Osteocyte (in vitro differentiated cells): Measurements from ENCODE around the gene PEX6. TPM values are rescaled to one million over a fixed set of nuclear protein-coding genes. Genes with fewer than 3 reads are reported as not detected.
"Not testable (repeated sequence)": the region's sequence is repeated elsewhere in the genome, so short reads cannot be mapped to it uniquely, and the experiment has no call there.

Experiments
- DNase-seq: peaks from one replicate; pipeline ENCODE4 v3.0.0; 2021; ENCODE audit warnings: mixed read lengths; ENCODE audit not compliant: unreplicated experiment; ENCODE audit errors: extremely low spot score
- H3K27ac Mint-ChIP-seq: one replicate; pipeline ENCODE4 v1.8.0; 2021; ENCODE audit warnings: mild to moderate bottlenecking, mixed read lengths; ENCODE audit not compliant: unreplicated experiment
- H3K27me3 Mint-ChIP-seq: one replicate; pipeline ENCODE4 v1.8.0; 2021; ENCODE audit warnings: mixed read lengths; ENCODE audit not compliant: unreplicated experiment
- H3K36me3 Mint-ChIP-seq: one replicate; pipeline ENCODE4 v1.8.0; 2021; ENCODE audit warnings: mixed read lengths; ENCODE audit not compliant: unreplicated experiment
- H3K4me1 Mint-ChIP-seq: one replicate; pipeline ENCODE4 v1.8.0; 2021; ENCODE audit warnings: mixed read lengths; ENCODE audit not compliant: unreplicated experiment
- H3K4me3 Mint-ChIP-seq: one replicate; pipeline ENCODE4 v1.8.0; 2021; ENCODE audit warnings: mild to moderate bottlenecking, moderate library complexity, mixed read lengths; ENCODE audit not compliant: unreplicated experiment
- H3K9me3 Mint-ChIP-seq: one replicate; pipeline ENCODE4 v1.8.0; 2021; ENCODE audit warnings: mixed read lengths; ENCODE audit not compliant: unreplicated experiment
- total RNA-seq: library from RNA; stranded (reverse); gene quantifications from 2 replicates; pipeline ENCODE4 v1.2.1, GENCODE V29; 2021
- TF ChIP-seq, protein P1 (sequence below): fragments of 200-600 bp; sonication (generic); IDR thresholded peaks from 2 replicates; pipeline ENCODE4 v1.5.0; 2021; ENCODE audit warnings: antibody characterized with exemption, mild to moderate bottlenecking, moderate library complexity

PEX6 gene
- total RNA-seq, 1 donor from 2014 or later = 27.1 TPM

DNA sequence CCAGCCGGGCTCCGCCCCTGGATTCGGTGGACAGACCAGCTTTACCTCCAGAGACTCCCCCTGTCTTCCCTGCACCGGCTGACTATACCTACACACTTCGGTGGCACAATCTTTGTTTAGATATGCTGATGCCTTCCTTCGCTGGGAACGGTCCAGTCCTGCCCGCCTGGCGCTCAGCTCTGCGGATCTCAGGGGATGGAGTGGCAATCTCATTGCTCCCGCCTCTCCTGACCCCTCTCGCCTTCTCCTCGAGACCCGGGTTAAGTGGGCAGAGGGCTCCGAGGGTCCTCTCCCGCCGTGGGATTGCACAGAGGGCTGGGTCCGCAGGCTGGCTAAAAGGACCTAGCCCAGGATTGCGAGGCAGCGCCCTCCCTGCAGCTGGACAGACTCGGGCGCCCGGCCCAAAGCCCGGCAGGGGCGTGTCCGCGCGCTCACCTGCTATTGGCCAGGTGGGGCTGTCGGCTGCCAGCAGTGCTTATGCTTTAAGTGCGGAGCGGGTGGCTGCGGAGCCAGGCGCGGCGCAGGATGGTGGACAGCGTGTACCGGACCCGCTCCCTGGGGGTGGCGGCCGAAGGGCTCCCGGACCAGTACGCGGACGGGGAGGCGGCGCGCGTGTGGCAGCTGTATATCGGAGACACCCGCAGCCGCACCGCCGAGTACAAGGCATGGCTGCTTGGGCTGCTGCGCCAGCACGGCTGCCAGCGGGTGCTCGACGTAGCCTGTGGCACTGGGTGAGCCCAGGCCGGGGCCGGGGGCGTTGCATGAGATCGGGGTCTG is 18.6 kb downstream of the PEX6 start, which contains the start of gene GNMT:
TSS of gene GNMT (plus strand) at position 512 of the 777 bp plus-strand sequence. CDS start at position 526, 14 bp downstream.
- H3K4me1 Mint-ChIP-seq = peaks cover 17% of the 10 kb centered on the region
- peaks cover 12% of the 10 kb centered on the region for H3K36me3 Mint-ChIP-seq
- peak within 1 kb of the TSS; percentile 70 for H3K4me3 Mint-ChIP-seq
- H3K9me3 Mint-ChIP-seq = no peaks in the 10 kb centered on the region
- TF ChIP-seq, protein P1, sequence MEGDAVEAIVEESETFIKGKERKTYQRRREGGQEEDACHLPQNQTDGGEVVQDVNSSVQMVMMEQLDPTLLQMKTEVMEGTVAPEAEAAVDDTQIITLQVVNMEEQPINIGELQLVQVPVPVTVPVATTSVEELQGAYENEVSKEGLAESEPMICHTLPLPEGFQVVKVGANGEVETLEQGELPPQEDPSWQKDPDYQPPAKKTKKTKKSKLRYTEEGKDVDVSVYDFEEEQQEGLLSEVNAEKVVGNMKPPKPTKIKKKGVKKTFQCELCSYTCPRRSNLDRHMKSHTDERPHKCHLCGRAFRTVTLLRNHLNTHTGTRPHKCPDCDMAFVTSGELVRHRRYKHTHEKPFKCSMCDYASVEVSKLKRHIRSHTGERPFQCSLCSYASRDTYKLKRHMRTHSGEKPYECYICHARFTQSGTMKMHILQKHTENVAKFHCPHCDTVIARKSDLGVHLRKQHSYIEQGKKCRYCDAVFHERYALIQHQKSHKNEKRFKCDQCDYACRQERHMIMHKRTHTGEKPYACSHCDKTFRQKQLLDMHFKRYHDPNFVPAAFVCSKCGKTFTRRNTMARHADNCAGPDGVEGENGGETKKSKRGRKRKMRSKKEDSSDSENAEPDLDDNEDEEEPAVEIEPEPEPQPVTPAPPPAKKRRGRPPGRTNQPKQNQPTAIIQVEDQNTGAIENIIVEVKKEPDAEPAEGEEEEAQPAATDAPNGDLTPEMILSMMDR = no peak
- no peaks in the 10 kb centered on the region for H3K27me3 Mint-ChIP-seq
- no peak for DNase-seq
- no peak within 1 kb of the TSS for H3K27ac Mint-ChIP-seq

DNA sequence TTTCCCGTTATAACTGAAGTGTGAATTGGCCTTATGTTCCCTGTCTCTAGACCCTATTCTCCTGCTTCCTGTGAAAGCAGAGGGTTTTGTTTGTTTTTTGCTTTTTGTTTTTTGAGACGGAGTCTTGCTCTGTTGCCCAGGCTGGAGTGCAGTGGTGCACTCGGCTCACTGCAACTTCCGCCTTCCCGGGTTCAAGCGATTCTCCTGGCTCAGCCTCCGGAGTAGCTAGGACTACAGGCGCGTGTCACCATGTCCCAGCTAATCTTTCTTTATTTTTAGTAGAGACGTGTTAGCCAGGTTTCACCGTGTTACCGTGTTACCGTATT is 19.1 kb downstream of the PEX6 start:
- no peak overlapping the region for H3K27ac Mint-ChIP-seq
- H3K27me3 Mint-ChIP-seq = no peaks in the 10 kb centered on the region
- H3K36me3 Mint-ChIP-seq = peaks cover 11% of the 10 kb centered on the region
- peak overlapping the region; percentile 70 for H3K4me3 Mint-ChIP-seq
- TF ChIP-seq, protein P1 = no peak
- H3K9me3 Mint-ChIP-seq = no peaks in the 10 kb centered on the region
- DNase-seq = no peak
- H3K4me1 Mint-ChIP-seq = peaks cover 17% of the 10 kb centered on the region

DNA sequence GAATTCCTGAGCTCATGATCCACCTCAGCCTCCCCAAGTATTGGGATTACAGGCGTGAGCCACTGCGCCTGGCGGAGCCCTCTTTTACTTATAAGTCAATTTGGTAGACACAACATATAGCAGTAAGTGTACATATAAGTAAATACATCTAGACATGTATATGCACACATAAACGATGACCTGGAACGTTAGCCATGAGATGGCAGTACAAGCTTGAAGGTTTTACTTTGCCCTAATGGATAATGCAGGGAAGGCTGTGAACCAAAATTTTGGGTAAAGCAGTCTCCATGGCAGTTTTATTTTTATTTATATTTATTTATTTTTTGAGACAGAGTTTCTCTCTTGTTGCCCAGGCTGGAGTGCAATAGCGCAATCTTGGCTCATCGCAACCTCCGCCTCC is 20.9 kb downstream of the PEX6 start:
- Mint-ChIP-seq H3K36me3 (peaks cover 7% of the 10 kb centered on the region), H3K27ac (no peak overlapping the region), H3K4me1 (peaks cover 17% of the 10 kb centered on the region), H3K27me3 (no peaks in the 10 kb centered on the region), H3K9me3 (no peaks in the 10 kb centered on the region), H3K4me3 (no peak overlapping the region)
- DNase-seq = no peak
- TF ChIP-seq, protein P1 = no peak

DNA sequence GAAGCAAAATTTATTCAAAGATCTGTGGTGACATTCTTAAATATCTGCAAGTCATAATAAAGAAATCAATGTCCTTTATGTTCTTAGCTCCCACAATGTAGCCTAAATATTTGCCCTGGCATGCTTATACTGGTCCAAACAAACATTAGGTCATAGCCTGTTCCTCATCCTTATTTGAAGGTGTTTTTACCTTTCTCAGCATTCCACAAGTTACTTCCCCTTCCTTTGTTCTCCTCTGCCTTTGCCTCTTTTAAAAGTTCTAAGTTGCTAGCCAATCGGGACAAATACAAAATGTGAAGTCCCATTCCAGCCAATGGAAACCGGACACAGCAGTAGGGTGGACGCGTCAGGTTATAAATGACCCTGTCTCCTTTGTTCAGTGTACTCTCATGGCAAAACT is 24.6 kb downstream of the PEX6 start:
- H3K27me3 Mint-ChIP-seq, DNase-seq, H3K4me3 Mint-ChIP-seq, H3K4me1 Mint-ChIP-seq, H3K36me3 Mint-ChIP-seq, H3K9me3 Mint-ChIP-seq, H3K27ac Mint-ChIP-seq: not testable (repeated sequence)

DNA sequence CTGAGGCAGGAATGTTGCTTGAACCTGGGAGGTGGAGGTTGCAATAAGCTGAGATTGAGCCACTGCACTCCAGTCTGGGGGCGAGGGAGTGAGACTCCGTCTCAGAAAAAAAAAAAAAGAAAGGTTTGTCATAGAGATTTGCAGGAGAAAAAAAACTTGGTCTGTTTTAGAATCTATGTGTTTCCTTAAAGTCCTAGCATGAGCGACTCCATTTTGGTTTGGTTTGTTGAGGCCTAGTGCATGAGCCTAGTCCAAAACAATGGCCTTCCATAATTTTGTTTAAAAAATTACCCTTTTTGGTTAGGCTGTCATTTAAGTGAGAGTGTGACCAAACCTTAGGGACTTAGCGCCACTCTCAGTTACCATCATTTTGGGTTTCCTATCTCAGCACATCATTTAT is 26.6 kb downstream of the PEX6 start:
- Mint-ChIP-seq H3K4me3 (no peak overlapping the region), H3K27ac (no peak overlapping the region), H3K9me3 (no peaks in the 10 kb centered on the region), H3K27me3 (no peaks in the 10 kb centered on the region), H3K4me1 (no peaks in the 10 kb centered on the region), H3K36me3 (no peaks in the 10 kb centered on the region)
- DNase-seq = no peak
- TF ChIP-seq, protein P1 = no peak
